GM21367 (cell line): ENCODE data around the gene ASB15.
"Not testable (repeated sequence)": the region's sequence is repeated elsewhere in the genome, so short reads cannot be mapped to it uniquely, and the experiment has no call there.

Experiments used
- ATAC-seq: cut with Tn5 transposase; IDR thresholded peaks from one replicate; pipeline ENCODE4 v1.9.1; 2021; ENCODE audit not compliant: unreplicated experiment

The ASB15 gene

DNA sequence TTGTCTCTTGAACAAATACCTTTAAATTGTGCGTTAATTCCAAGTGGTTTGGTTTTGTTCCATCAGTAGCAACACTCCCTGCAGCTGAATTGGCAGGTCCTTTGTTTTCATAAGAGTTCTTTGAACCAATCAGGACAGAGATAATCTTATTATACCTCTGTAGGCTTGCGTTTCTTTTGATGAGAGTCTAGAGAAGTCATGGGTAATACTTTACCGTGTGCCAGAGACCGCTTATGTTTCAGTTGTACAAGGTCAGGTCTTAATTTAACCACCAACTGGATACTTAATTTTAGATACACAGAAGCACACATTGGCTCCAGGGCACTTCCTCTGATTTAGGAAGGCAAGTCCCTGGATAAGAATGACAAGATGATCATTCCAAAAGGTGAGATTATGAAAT, at the start of gene ASB15:
ASB15 (plus strand) TSS at position 292 of the 400 bp plus-strand sequence. CDS start 12,682 bp downstream, outside the sequence.
- no peak for ATAC-seq

DNA sequence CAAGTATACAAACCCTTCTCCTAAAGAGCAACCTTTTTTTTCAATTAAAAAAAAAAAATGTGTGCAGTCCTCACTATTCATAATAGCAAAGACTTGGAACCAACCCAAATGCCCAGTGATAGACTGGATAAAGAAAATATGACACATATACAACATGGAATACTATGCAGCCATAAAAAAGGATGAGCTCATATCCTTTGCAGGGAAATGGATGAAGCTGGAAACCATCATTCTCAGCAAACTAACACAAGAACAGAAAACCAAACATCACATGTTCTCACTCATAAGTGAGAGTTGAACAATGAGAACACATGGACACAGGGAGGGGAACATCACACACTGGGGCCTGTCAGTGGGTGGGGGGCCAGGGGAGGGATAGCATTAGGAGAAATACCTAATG, 49.5 kb upstream of the ASB15 start:
- ATAC-seq, result not testable (repeated sequence)

DNA sequence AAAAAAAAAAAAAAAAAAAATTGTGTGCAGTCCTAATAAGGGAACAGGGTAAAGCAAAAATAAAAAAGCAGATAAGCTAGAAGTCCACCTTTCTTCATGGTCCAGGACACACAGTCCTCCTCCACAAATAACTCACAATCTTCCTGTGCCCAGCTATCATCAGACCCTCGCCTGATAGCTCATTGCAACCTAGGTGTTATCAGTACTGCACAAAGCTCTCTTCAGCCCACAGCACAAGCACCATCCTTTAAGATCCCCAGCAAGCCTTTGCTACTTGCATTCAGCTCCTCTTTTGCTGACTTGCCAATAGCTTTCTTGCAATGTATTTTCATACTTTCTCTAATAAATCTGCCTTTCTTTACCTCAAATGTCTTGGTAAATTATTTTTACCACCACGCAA, 49.0 kb upstream of the ASB15 start:
- ATAC-seq, result no peak

DNA sequence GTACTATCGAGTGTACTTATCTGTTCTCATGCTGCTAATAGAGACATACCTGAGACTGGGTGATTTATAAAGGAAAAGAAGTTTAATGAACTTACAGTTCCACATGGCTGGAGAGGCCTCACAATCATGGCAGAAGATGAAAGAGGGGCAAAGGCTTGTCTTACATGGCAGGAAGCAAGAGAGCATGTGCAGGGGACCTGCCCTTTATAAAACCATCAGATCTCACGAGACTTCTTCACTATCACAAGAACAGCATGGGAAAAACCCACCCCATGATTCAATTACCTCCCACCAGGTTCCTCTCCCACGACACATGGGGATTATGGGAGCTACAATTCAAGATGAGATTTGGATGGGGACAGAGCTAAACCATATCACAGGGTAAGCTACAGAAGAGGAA, 48.5 kb upstream of the ASB15 start:
- ATAC-seq, result no peak

DNA sequence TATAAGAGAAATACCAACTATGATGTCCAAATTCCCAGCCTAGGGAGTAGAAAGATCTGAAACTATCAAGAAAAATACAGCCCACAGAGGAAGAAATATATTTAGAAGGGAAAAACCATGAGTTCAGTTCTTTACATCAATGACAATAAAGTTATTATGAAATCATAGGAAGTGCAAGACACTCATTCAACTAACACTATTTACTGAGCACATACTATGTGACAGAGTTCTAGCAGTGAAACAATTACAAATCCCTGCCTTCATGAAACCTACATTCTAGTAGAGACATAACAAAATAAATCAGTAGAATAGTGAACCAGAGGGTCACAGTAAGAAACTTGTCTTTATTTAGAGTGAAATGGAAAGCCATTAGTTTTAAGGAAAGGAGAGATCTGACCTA, 46.1 kb upstream of the ASB15 start:
- no peak for ATAC-seq

DNA sequence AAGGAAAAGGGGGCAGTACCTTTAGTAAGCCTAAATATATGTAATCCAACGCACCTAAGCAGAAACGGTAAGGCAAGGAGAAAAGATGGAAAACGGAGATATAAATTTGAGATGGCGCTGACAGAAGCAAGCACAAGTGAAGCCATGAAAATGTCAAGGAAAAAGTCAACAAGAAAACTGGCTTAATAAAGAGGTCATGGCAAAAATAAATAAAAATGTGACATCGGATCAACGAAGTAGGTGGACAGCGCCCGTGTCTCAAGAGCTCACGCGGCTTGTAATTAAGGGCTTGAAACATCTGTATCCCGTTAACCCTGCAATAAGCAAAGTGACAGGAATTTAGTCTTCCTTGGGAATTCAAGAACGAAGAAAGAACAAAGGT, 44.6 kb upstream of the ASB15 start:
- no peak for ATAC-seq

DNA sequence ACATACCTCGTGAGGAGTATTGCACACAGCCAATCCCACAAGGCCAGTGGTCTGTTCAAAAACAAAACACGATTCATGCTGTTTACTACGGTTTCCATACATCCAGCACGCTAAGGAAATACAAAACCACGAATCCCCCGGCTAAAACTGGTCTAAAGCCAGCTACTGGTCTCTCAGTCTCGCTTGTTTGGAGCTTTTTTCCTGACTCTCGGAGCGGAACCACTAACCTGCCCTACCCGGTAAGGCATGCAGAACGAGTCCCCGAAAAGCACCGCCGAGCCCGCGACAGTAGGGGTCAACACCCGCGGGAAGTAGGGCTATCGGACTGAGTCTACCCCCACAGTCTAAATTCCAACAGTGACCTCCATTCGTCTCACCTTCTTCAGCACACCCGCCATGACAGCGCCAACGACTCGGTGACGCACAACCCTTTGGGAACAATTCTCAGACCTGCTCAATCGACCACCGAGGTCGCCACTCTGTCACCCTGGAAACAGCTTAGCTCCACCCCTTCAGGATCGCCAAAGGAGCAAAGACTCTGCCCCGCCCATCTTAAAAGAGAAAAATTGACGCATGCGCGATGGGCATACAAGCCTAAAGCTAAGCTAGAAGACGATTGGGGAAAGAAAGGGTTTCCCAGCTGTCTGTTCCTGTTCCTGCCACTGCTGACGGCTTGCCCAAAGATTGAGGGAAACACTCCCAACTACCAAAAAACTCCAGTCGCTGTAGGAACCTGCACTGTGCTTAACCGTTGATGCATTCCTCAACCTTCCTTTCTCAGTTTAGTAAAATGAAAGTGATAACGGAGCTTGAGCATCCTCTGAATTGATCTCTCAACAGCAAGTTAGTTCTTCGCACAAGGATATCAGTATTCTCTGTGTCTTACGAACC, 44.0 kb upstream of the ASB15 start, which contains the start of gene NDUFA5:
NDUFA5 (minus strand) TSS at position 421 of the 891 bp plus-strand sequence; CDS start at position 398, 23 bp downstream.
- ATAC-seq, result peak; percentile 95

DNA sequence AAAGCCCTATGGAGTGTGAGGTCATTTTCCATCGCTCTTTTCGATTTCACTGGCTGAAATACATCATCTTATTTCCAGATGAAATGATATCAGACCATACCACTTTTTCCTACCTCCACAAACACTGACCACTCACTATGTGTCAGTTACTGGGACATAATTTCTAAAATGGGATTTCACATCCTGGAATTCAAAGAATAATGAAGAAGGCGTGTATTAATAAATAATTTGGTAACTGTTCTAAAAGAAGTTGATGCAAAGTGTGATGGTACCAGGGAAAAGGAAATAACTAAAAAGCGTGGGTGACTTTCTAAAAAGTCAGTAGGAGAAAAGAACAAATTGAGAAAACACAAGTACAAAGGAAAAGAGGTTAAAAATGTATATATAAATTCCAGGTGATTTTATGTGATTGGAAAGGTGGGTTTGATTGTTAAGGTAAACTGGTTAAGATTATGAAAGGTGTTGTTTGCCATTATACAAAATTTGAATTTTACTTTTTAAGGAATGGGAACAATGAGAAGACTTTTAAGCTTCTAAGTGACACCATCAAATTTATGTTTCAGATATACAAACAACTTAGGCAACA, 43.2 kb upstream of the ASB15 start:
- no peak for ATAC-seq

DNA sequence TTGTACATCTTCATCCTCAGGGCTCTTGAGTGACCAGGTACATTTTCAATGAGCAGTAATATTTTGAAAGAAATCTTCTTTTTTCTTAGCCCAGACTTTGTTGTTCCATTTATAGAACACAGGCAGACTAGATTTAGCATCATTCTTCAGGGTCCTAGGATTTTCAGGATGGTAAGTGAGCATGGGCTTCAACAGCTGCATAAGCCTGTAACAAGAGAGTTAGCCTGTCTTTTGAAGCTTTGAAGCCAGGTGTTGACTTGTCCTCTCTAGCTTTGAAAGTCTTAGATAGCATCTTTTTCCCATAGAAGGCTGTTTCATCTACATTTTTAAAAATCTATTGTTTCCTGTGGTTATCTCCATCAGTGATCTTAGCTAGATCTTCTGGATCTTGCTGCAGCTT, 39.5 kb upstream of the ASB15 start:
- ATAC-seq, result no peak

DNA sequence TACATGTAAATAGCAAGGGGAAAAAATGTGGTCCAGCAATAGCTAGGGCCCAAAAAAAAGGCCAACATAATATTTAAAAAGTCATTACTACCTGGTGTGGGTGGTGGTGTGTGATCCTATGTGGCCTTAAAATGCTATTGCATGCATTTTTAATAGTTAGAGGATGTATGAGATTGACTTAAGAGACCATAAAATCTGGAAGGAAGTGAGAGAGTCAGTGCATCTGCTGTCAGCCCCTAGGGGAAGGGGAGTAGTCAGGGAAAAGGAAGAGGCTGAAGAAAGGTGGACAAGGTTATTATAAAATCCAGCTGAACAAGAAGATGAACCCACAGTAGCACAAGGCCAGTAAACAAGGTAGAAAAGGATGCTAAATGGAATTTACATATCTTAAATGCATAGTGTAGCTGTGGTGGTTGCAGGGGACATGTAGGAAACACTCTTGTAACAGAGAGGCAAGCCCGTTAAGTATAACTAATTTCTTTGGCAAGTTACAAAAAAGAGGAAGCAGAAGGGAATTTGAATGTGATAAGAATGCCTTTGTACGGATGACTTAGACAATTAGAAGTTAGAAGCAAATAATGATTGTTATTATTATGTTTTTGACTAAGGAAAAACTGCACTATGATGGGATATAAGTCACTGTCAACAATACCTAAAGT, 32.1 kb upstream of the ASB15 start:
- ATAC-seq, result no peak

DNA sequence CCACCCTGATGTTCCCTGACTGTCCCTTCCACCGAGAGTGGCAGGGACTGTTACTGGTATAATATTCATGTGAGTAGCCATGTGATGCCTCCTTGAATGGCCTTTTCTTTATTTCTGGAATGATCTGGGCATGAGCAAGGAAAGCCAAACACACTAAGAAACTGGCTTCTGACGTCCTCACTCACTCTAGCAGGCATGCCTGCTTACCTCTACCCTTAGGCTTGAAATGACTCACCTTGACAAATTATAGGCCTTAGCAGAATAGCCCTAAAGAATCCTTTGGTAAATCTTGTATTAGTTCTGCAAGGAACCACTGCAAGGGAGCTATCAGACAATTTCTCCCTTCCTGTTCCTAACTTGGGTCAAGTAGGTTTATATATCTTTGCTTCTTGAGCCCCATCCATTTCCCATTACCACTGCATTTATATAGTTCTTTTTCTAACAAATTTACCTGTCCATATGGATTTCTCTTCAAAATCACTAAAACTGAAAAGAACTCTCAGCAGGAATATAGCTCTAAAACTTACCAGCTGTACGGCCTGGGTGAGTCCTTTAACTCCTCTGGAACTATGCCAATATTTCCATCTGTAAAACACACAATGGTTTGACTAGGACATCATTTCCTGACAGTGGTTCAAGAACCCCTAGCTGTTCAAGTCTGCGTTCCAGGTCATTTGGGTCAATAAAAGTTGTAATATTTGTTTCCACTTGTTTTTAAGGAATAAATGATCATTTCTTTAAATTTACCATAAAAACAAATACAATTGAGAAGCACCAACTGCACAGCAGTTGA, 31.0 kb upstream of the ASB15 start:
- no peak for ATAC-seq

DNA sequence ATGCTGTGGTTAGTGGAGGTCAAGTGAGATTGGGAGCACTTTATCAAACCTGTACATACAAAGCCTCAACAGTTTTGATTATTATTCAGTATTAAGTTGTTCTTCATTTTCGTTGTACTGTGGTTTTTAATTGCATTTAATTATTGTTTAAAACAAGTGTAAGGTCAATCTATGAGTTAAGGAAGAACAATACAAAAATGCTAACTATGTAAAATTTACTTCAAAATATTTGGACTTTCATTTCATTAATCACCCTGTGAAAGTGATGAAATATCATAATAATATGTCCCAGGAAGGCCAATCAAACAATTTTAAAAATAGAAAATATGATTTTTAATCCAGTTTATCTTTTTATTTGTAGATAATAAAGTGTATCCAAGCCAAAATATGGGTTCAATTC, 30.4 kb upstream of the ASB15 start:
- ATAC-seq, result no peak

DNA sequence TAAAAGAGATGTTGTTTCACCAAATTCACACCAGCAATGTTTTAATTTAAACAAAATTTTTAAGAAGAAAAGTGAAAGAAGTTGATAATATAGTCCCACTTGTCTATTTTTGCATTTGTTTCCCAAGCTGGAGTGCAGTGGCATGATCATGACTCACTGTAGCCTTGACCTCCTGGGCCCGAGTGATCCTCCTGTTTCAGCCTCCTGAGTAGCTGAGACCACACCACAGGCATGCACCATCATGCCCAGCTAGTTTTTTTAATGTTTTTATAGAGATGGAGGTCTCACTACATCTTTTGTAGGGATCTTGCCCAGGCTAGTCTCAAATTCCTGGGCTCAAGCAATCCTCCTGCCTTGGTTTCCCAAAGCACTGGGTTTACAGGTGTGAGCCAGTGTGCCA, 29.9 kb upstream of the ASB15 start:
- ATAC-seq, result no peak

DNA sequence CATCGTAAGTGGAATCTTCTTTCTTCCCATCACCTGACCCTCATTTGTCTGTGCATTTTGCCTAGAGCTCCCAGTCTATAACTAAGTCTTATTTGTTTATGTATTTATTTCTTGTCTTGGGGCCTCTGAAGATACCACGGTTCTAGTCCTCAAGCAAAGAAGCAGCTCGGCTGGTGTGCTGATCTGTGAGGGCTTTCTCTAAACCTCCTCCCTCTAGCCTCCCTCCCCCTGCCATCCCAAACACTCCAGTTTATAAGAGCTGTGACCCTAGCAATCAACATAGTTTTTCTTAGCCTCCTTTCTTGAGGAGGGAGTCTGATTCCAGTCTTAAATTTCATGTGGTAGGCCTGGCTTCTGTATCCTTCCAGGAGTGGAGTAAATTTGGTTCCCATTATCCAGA, 28.3 kb upstream of the ASB15 start:
- no peak for ATAC-seq

DNA sequence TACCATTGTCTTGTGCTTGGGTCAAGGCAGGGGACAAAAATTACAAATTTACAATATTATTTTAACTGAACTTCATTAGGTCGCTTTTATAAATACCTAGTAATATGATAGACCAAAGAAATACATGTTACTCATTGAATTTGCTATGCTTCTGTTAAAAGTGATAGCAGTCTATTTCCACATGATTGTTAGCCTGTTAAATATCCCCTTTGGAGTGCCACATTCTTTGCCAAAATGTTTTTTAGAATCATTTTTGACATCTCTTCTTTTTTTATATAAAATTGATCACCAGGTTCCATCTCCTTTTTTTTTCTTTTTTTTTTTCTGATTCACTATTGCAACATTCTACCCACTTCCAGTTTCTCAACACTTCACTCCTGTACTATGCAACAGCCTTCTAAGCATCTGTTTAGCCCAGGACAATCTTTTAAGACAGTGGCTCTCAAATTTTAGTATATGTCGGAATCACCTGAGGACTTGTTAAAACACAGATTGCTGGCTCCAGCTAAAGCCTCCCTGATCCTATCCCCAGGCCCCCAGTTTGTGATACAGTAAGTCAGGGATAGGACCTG, 27.6 kb upstream of the ASB15 start:
- no peak for ATAC-seq

DNA sequence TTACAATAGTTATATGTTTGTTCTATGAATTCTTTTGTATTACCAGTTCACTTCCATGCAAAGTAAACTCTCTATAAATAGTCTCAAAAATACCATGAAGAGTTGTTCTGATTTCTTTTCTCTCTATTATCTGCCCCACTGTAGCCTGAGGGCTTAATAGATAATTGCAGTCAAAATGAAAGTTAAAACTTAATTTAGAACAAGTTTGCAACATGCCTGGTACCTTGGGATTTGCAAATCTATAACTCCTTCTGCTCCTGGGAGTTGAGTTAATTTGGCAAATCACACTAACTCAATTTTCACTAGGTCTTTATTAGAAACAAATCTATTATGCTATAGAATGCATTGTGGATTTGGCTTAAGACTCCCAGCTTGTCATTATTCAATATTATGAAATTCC, 22.2 kb upstream of the ASB15 start:
- no peak for ATAC-seq

DNA sequence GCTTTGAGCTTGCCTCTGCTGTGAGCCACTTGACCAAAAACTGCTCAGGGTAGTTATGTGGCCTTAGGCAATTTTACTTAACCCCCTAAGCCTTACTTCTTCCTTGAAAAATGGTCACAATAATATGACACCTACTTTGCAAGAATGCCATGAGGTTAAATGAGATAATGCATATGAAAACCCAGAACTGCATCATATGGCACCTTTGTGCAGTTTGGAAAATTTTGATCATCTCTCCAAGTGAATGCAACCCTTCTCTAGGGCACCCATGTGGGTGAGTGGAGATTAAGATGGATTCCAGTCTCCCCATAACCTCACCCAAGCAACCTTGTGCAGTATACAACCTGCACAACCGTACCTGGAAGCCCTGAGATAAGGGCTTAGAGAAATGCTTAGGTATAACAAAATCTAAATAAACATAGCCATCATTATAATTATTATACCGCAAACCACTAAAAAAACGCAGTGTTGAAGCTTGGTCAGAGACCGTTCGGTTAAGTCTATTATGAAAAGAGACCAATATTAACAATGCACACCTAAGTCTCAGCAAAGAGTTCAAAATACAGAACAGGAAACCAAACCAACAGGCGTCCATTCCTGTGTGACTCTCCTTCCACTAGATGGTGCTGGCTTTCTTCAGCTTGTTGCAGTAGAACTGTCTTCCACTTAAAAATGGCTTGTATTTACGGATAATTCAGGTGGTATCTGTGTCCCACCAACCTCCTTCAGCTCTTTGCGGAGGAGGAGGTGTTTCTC, 21.0 kb upstream of the ASB15 start:
- peak; percentile 88 for ATAC-seq

DNA sequence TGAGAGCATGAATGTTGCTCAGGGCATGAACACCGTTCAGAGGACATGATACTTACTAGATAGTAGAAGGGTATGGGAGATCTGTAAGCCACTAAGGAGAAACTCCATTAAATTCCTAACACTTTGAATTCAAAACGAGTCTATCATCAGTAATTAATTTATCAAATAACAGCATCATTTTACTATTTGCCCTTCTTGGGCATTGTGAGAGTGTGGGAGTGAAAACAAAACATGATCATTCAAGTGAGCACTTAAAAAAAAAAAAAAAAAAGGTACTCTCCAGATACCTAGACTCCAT, 20.5 kb upstream of the ASB15 start:
- ATAC-seq, result no peak

DNA sequence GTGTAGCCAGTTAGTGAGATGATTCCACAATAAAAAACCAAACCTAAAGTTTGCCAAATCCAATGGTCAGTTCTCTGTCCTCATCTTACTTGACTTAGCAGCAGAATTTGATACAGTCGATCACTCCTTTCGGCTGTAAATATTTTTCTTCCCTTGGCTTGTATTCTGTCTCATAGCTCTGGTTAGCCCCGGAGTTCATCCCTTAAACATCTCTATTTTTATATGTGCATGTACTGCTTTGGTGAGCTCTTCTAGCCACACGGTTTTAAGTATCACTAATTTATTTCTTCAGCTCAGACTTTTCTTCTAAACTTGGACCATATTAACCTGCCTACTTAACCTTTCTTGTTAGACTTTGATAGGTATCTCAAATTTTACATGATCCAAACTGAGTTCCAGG, 17.8 kb upstream of the ASB15 start:
- ATAC-seq, result no peak

DNA sequence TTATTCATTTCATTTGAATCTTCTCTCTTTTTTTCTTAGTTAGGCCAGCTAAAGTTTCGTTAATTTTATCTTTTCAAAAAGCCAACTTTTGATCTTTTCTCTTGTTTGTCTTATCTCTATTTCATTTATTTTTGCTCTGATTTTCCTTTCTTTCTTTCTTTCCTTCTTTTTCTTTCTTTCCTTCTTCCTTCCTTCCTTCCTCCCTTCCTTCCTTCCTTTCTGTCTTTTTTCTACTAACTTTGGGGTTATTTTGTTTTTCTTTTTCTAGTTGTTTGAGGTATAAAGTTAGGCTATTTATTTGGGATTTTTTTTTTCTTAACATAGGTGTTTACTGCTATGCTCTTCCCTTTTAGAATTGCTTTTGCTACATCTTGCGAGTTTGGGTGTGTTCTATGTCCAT, 13.2 kb upstream of the ASB15 start:
- ATAC-seq, result no peak
